GM23338 (cell line): ENCODE data around the gene CLUH.

Experiments
- CTCF ChIP-seq, 2 experiments: fragments of 200-600 bp in 1 of 2; sonication (generic) in 1 of 2; conservative IDR thresholded peaks; 2 replicates each; pipeline versions ENCODE4 v1.5.1 to v1.6.1; 2016 to 2017; ENCODE audit warnings: antibody characterized with exemption in 2 of 2, low read depth in 2 of 2, mild to moderate bottlenecking in 2 of 2, moderate library complexity in 1 of 2
- EZH2 ChIP-seq: fragments of 200-600 bp; sonication (generic); IDR thresholded peaks from one replicate; pipeline ENCODE4 v1.8.0; 2017; ENCODE audit warnings: antibody characterized with exemption, mild to moderate bottlenecking, low read depth; ENCODE audit not compliant: unreplicated experiment
- EZH2phosphoT487 ChIP-seq: fragments of 200-600 bp; sonication (generic); IDR thresholded peaks from one replicate; pipeline ENCODE4 v1.8.1; 2018; ENCODE audit warnings: antibody characterized with exemption; ENCODE audit not compliant: unreplicated experiment
- JUNB ChIP-seq: IDR thresholded peaks from one replicate; pipeline ENCODE4 v1.6.1; 2016; ENCODE audit warnings: antibody characterized with exemption; ENCODE audit not compliant: unreplicated experiment
- POLR2AphosphoS5 ChIP-seq: IDR thresholded peaks from 2 replicates; pipeline ENCODE4 v1.6.1; 2016; ENCODE audit warnings: antibody characterized with exemption, low read depth

- TF ChIP-seq CTCF (conservative IDR thresholded peaks at IDR 0.05; ENCODE audit: low read depth in 2 of 2) (peak; percentile 35 to 71), EZH2 (no peak), POLR2AphosphoS5 (no peak), JUNB (no peak), EZH2phosphoT487 (no peak)
Measured at GRCh38 chr17:2701996-2702741, 9.4 kb downstream of the CLUH start.
